Measurements from ENCODE around the gene TATDN2.

Gene TATDN2

GRCh38 chr3:10248184-10248983 lies at the start of gene TATDN2:
TATDN2 (plus strand) TSS chr3:10248459; CDS start chr3:10249201, 742 bp downstream.
- peak; percentile 92 for DNase-seq

GRCh38 chr3:10198761-10199649 lies 49.3 kb upstream of the TATDN2 start:
- peak; percentile 34 for DNase-seq

- DNase-seq = no peak
These were observed 43.3 kb upstream of the TATDN2 start for GRCh38 chr3:10204921-10205320.

- no peak for DNase-seq
These were observed 42.7 kb upstream of the TATDN2 start for GRCh38 chr3:10205451-10206165.

GRCh38 chr3:10206166-10206511 lies 42.1 kb upstream of the TATDN2 start:
- no peak for DNase-seq

- DNase-seq = no peak
These were observed 35.0 kb upstream of the TATDN2 start for GRCh38 chr3:10213156-10213792.

GRCh38 chr3:10215578-10216368 lies 32.5 kb upstream of the TATDN2 start:
- no peak for DNase-seq

GRCh38 chr3:10217359-10217758 lies 30.9 kb upstream of the TATDN2 start:
- no peak for DNase-seq

GRCh38 chr3:10219737-10220136 lies 28.5 kb upstream of the TATDN2 start:
- DNase-seq = no peak

GRCh38 chr3:10223676-10224639 lies 24.3 kb upstream of the TATDN2 start:
- peak; percentile 54 for DNase-seq

- DNase-seq = peak; percentile 48
These were observed 23.2 kb upstream of the TATDN2 start for GRCh38 chr3:10224794-10225665.

GRCh38 chr3:10226293-10226692 lies 22.0 kb upstream of the TATDN2 start:
- no peak for DNase-seq

- DNase-seq = peak; percentile 38
These were observed 19.9 kb upstream of the TATDN2 start for GRCh38 chr3:10228248-10228950.

- no peak for DNase-seq
These were observed 18.7 kb upstream of the TATDN2 start for GRCh38 chr3:10229576-10229975.

GRCh38 chr3:10232137-10232536 lies 16.1 kb upstream of the TATDN2 start:
- no peak for DNase-seq

GRCh38 chr3:10233988-10234387 lies 14.3 kb upstream of the TATDN2 start:
- no peak for DNase-seq

- DNase-seq = no peak
These were observed 13.6 kb upstream of the TATDN2 start for GRCh38 chr3:10234526-10235230.

- DNase-seq = no peak
These were observed 12.7 kb upstream of the TATDN2 start for GRCh38 chr3:10235551-10235950.

Data from KG1 (cell line).